ENCODE data around the gene CEND1. TPM values are rescaled to one million over a fixed set of nuclear protein-coding genes. Genes with fewer than 3 reads are reported as not detected.

The CEND1 gene
- total RNA-seq, 1 experiment from 2014 or later: 0.81 TPM

- no peak overlapping the region for H3K27ac ChIP-seq (ENCODE audit: insufficient read length, low read depth, low read length)
- no peak for DNase-seq
- H4K8ac ChIP-seq (replicated peaks; ENCODE audit: insufficient read length, low read depth, low read length): no peak overlapping the region
- H2BK15ac ChIP-seq (ENCODE audit: low read depth, low read length): no peak overlapping the region
- H3K56ac ChIP-seq (ENCODE audit: insufficient read length, low read depth, low read length): no peak overlapping the region
- H3K79me2 ChIP-seq (ENCODE audit: insufficient read depth, low read length): no peaks in the 10 kb centered on the region
- Mint-ChIP-seq H3K36me3 (ENCODE audit: insufficient read depth in 1 of 3, low read depth in 3 of 3) (peaks cover 36 to 87% (median 68%) of the 10 kb centered on the region in 3 experiments), H3K4me3 (no peak overlapping the region), H3K4me1 (peaks cover 11 to 15% of the 10 kb centered on the region in 2 experiments), H3K27me3 (ENCODE audit: low read depth) (no peaks in the 10 kb centered on the region), H3K27ac (peak overlapping the region in 2 of 3 experiments; percentile 61 to 67; a peak in 4 of 7 replicates), H3K9me3 (no peaks in the 10 kb centered on the region)
- no peak overlapping the region for H2BK120ac ChIP-seq (ENCODE audit: low read depth, low read length, poor library complexity, severe bottlenecking)
- H3K4ac ChIP-seq (ENCODE audit: low read depth, low read length): no peak overlapping the region
- H3K23me2 ChIP-seq (ENCODE audit: insufficient read length, low read depth, low read length, poor library complexity, severe bottlenecking): no peaks in the 10 kb centered on the region
- no peak; the same call in 2 of the 3 replicates for TF ChIP-seq CTCF (conservative IDR thresholded peaks at IDR 0.05)
- H3K23ac ChIP-seq (ENCODE audit: insufficient read length, low read depth, low read length): no peak overlapping the region
- no peak overlapping the region for H2BK5ac ChIP-seq (ENCODE audit: insufficient read length, low read length)
- no peak overlapping the region for H3K14ac ChIP-seq (ENCODE audit: insufficient read depth, low read length)
- H2BK20ac ChIP-seq (ENCODE audit: low read depth, low read length, poor library complexity, severe bottlenecking): no peak overlapping the region
- H3K9ac ChIP-seq (ENCODE audit: extremely low read depth, insufficient read length, low read length): no peak overlapping the region
- no peak overlapping the region for H4K91ac ChIP-seq (ENCODE audit: insufficient read length, low read depth, low read length)
- H2AK5ac ChIP-seq (ENCODE audit: insufficient read length, low read length): no peak overlapping the region
- H3K4me2 ChIP-seq (ENCODE audit: insufficient read depth, insufficient read length, low read length): no peak overlapping the region
- H4K5ac ChIP-seq (ENCODE audit: insufficient read length, low read depth, low read length): no peak overlapping the region
- no peak overlapping the region for H2BK12ac ChIP-seq (ENCODE audit: insufficient read length, low read depth, low read length)
- no peak overlapping the region for H3K18ac ChIP-seq (ENCODE audit: insufficient read length, low read depth, low read length)
- H3K9me3 ChIP-seq (ENCODE audit: control insufficient read depth, low read depth, low read length): no peaks in the 10 kb centered on the region
- no peak overlapping the region for H3T11ph ChIP-seq (ENCODE audit: low read length)
- H3K4me1 ChIP-seq (ENCODE audit: insufficient read depth, low read length): no peaks in the 10 kb centered on the region
- no peaks in the 10 kb centered on the region for H3K27me3 ChIP-seq (ENCODE audit: insufficient read depth, low read length)
- WGBS (ENCODE audit: extremely low coverage, insufficient read length, low lambda C conversion rate): no CpG with 5 or more reads among the region's 8 CpGs
- H3K79me1 ChIP-seq (ENCODE audit: insufficient read depth, low read depth, low read length, poor library complexity, severe bottlenecking): peaks cover 5% of the 10 kb centered on the region
- no peaks in the 10 kb centered on the region for H4K20me1 ChIP-seq (ENCODE audit: control insufficient read depth, insufficient read depth, insufficient read length)
- no peak overlapping the region for H2AFZ ChIP-seq (ENCODE audit: low read length)
Measured at GRCh38 chr11:761526-762108, 28.3 kb downstream of the CEND1 start.

All from H9 (cell line).